ENCODE data around the gene LCLAT1. TPM values are rescaled to one million over a fixed set of nuclear protein-coding genes. Genes with fewer than 3 reads are reported as not detected.
A peak's percentile ranks its signal among the peaks of the same experiment; 100 is the strongest.

LCLAT1 gene
- total and polyA plus RNA-seq, 2 donors (not counting 1 experiment from before 2014, with no cell fraction given) = 5.1 to 21.9 TPM

- peak overlapping the region; percentile 56 for H3K4me2 ChIP-seq (replicated peaks; ENCODE audit: low read depth, low read length, poor library complexity, severe bottlenecking)
- POLR2A ChIA-PET = interaction anchor here (0.6 to 2.9 kb wide), 9 partner anchors 10 to 197 kb away, joined by 3 to 14 read pairs (median 4); partner anchors contain the start of gene LBH
- CTCF ChIA-PET = interaction anchor here (0.6 to 2.7 kb wide), 19 partner anchors 10 to 290 kb away, joined by 3 to 24 read pairs (median 4); no protein-coding TSS in a partner anchor
Measured at GRCh38 chr2:30421604-30422443, 25.2 kb upstream of the LCLAT1 start.

More at GRCh38 chr2:30421604-30422443, 25.2 kb upstream of the LCLAT1 start:
- H3K36me3 ChIP-seq (replicated peaks in 1 of 2; ENCODE audit: control extremely low read depth in 1 of 2, control insufficient read depth in 1 of 2, extremely low read depth in 1 of 2, insufficient read depth in 2 of 2, low read length in 1 of 2) = no peaks in the 10 kb centered on the region
- peaks cover 28 to 32% of the 10 kb centered on the region in 2 donors for H3K4me1 ChIP-seq (ENCODE audit: control insufficient read depth in 2 of 2, insufficient read depth in 2 of 2, low read length in 2 of 2)
- no peaks in the 10 kb centered on the region for H3K27me3 ChIP-seq (replicated peaks in 1 of 4; ENCODE audit: control extremely low read depth in 1 of 4, control insufficient read depth in 3 of 4, insufficient read depth in 4 of 4, low read length in 3 of 4)
- no peaks in the 10 kb centered on the region for H3K9me3 Mint-ChIP-seq (ENCODE audit: insufficient read depth)
- intact Hi-C loops (cut with micrococcal nuclease) = loop anchor here (2.0 to 5.0 kb wide), 6 partner anchors 15 to 190 kb away; partner anchors contain the start of genes LBH and LCLAT1
- peaks cover 31% of the 10 kb centered on the region for H3K4me1 Mint-ChIP-seq
- peak overlapping the region; percentile 64 to 81 for H3K27ac ChIP-seq (ENCODE audit: low read length in 2 of 2)
- peak overlapping the region; percentile 64 for H3K4me3 Mint-ChIP-seq
- H3K27me3 Mint-ChIP-seq = no peaks in the 10 kb centered on the region
- no peaks in the 10 kb centered on the region for H4K20me1 ChIP-seq (ENCODE audit: control insufficient read depth, insufficient read depth, low read length, poor library complexity, severe bottlenecking)
- peak overlapping the region; percentile 25 for H3K9ac ChIP-seq (ENCODE audit: low read length)
- DNase-seq = peak; percentile 19
- TF ChIP-seq, protein P1, sequence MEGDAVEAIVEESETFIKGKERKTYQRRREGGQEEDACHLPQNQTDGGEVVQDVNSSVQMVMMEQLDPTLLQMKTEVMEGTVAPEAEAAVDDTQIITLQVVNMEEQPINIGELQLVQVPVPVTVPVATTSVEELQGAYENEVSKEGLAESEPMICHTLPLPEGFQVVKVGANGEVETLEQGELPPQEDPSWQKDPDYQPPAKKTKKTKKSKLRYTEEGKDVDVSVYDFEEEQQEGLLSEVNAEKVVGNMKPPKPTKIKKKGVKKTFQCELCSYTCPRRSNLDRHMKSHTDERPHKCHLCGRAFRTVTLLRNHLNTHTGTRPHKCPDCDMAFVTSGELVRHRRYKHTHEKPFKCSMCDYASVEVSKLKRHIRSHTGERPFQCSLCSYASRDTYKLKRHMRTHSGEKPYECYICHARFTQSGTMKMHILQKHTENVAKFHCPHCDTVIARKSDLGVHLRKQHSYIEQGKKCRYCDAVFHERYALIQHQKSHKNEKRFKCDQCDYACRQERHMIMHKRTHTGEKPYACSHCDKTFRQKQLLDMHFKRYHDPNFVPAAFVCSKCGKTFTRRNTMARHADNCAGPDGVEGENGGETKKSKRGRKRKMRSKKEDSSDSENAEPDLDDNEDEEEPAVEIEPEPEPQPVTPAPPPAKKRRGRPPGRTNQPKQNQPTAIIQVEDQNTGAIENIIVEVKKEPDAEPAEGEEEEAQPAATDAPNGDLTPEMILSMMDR (IDR thresholded peaks at IDR 0.05) = no peak
- TF ChIP-seq EZH2 (IDR thresholded peaks at IDR 0.05; ENCODE audit: borderline replicate concordance, insufficient read depth, low read depth, low read length, poor library complexity, severe bottlenecking) = no peak
- peak; percentile 59 for ATAC-seq (ENCODE audit: low read depth)
- H3K27ac Mint-ChIP-seq = peak overlapping the region; percentile 82
- H2AFZ ChIP-seq (ENCODE audit: insufficient read depth, low read depth, low read length, poor library complexity, severe bottlenecking) = peak overlapping the region; percentile 55
- peak overlapping the region in 1 of 5 experiments; percentile 41 for H3K4me3 ChIP-seq (ENCODE audit: control extremely low read depth in 1 of 5, extremely low read depth in 1 of 5, insufficient read depth in 1 of 5, low read depth in 2 of 5, low read length in 4 of 5)
- H3K79me2 ChIP-seq (ENCODE audit: control insufficient read depth, insufficient read depth, low read length) = no peaks in the 10 kb centered on the region
- peaks cover 0 to 1% (median 0%) of the 10 kb centered on the region in 3 donors for H3K9me3 ChIP-seq (ENCODE audit: control extremely low read depth in 1 of 3, control insufficient read depth in 2 of 3, insufficient read depth in 1 of 3, low read length in 2 of 3)
- 50% methylated on average over 4 of the region's 11 CpGs for WGBS (ENCODE audit: insufficient coverage)

All from B cell (primary cell).